Measurements from ENCODE around the gene CTNND2. TPM values are rescaled to one million over a fixed set of nuclear protein-coding genes. Genes with fewer than 3 reads are reported as not detected.

Gene CTNND2
- total RNA-seq, 4 donors from 2014 or later = 1.3 to 2.5 (median 2.1) TPM

GRCh38 chr5:11801061-11801460 is 103.2 kb downstream of the CTNND2 start:
- TF ChIP-seq POLR2AphosphoS5 (IDR thresholded peaks at IDR 0.05) = no peak
- no peak for TF ChIP-seq POLR2A (IDR thresholded peaks at IDR 0.05; ENCODE audit: low read depth)
- no peak for TF ChIP-seq CTCF (IDR thresholded peaks at IDR 0.05)
- no peak for TF ChIP-seq EP300 (IDR thresholded peaks at IDR 0.05)
- 87% methylated on average over 2 of the region's 2 CpGs for WGBS
- H3K4me3 ChIP-seq = no peak overlapping the region
- no peaks in the 10 kb centered on the region for H3K36me3 ChIP-seq
- no peaks in the 10 kb centered on the region for H3K4me1 ChIP-seq
- H3K9me3 ChIP-seq = no peaks in the 10 kb centered on the region
- H3K27me3 ChIP-seq = no peaks in the 10 kb centered on the region
- no peak overlapping the region for H3K27ac ChIP-seq (replicated peaks in 1 of 4)
- intact Hi-C loops (cut with DNase I) = no loop called here
- DNase-seq (ENCODE audit: extremely low spot score) = no peak

GRCh38 chr5:11797132-11797531 is 107.1 kb downstream of the CTNND2 start:
- intact Hi-C loops (cut with DNase I) = no loop called here
- no peaks in the 10 kb centered on the region for H3K9me3 ChIP-seq
- H3K27me3 ChIP-seq = no peaks in the 10 kb centered on the region
- H3K36me3 ChIP-seq = no peaks in the 10 kb centered on the region
- H3K27ac ChIP-seq (replicated peaks in 1 of 4) = no peak overlapping the region
- no peak for DNase-seq (ENCODE audit: extremely low spot score)
- peaks cover 0 to under 1% (median 0%) of the 10 kb centered on the region in 4 donors for H3K4me1 ChIP-seq
- no peak overlapping the region for H3K4me3 ChIP-seq
- TF ChIP-seq CTCF (IDR thresholded peaks at IDR 0.05) (no peak), EP300 (IDR thresholded peaks at IDR 0.05) (no peak), POLR2AphosphoS5 (IDR thresholded peaks at IDR 0.05) (no peak), POLR2A (IDR thresholded peaks at IDR 0.05; ENCODE audit: low read depth) (no peak)
- 52% methylated on average over 4 of the region's 4 CpGs for WGBS

GRCh38 chr5:11793396-11793795 is 110.8 kb downstream of the CTNND2 start:
- TF ChIP-seq CTCF (IDR thresholded peaks at IDR 0.05) = no peak
- no peak for TF ChIP-seq EP300 (IDR thresholded peaks at IDR 0.05)
- no peak for TF ChIP-seq POLR2A (IDR thresholded peaks at IDR 0.05; ENCODE audit: low read depth)
- TF ChIP-seq POLR2AphosphoS5 (IDR thresholded peaks at IDR 0.05) = no peak
- intact Hi-C loops (cut with DNase I) = no loop called here
- WGBS = 40% methylated on average over 1 of the region's 1 CpG
- no peaks in the 10 kb centered on the region for H3K36me3 ChIP-seq
- DNase-seq (ENCODE audit: extremely low spot score) = no peak
- no peak overlapping the region for H3K27ac ChIP-seq (replicated peaks in 1 of 4)
- H3K9me3 ChIP-seq = no peaks in the 10 kb centered on the region
- peaks cover 0 to 4% (median 0%) of the 10 kb centered on the region in 4 donors for H3K4me1 ChIP-seq
- H3K4me3 ChIP-seq = no peak overlapping the region
- no peaks in the 10 kb centered on the region for H3K27me3 ChIP-seq

GRCh38 chr5:11792621-11793020 is 111.6 kb downstream of the CTNND2 start:
- H3K4me3 ChIP-seq = no peak overlapping the region
- intact Hi-C loops (cut with DNase I) = no loop called here
- no peak overlapping the region for H3K27ac ChIP-seq (replicated peaks in 1 of 4)
- 45% methylated on average over 3 of the region's 3 CpGs for WGBS
- no peaks in the 10 kb centered on the region for H3K9me3 ChIP-seq
- H3K36me3 ChIP-seq = no peaks in the 10 kb centered on the region
- no peaks in the 10 kb centered on the region for H3K27me3 ChIP-seq
- DNase-seq (ENCODE audit: extremely low spot score) = no peak
- peaks cover 0 to 4% (median 0%) of the 10 kb centered on the region in 4 donors for H3K4me1 ChIP-seq
- no peak for TF ChIP-seq CTCF (IDR thresholded peaks at IDR 0.05)
- no peak for TF ChIP-seq POLR2AphosphoS5 (IDR thresholded peaks at IDR 0.05)

GRCh38 chr5:11791792-11792191 is 112.5 kb downstream of the CTNND2 start:
- TF ChIP-seq CTCF (IDR thresholded peaks at IDR 0.05) (no peak), POLR2AphosphoS5 (IDR thresholded peaks at IDR 0.05) (no peak), POLR2A (IDR thresholded peaks at IDR 0.05; ENCODE audit: low read depth) (no peak), EP300 (IDR thresholded peaks at IDR 0.05) (no peak)
- Histone ChIP-seq H3K27me3 (no peaks in the 10 kb centered on the region), H3K4me1 (peaks cover 0 to 4% (median 0%) of the 10 kb centered on the region in 4 donors), H3K9me3 (no peaks in the 10 kb centered on the region), H3K4me3 (no peak overlapping the region), H3K36me3 (no peaks in the 10 kb centered on the region), H3K27ac (replicated peaks in 1 of 4) (no peak overlapping the region)
- no peak for DNase-seq (ENCODE audit: extremely low spot score)
- 61% methylated on average over 1 of the region's 1 CpG for WGBS
- intact Hi-C loops (cut with DNase I) = no loop called here

Measured in esophagus muscularis mucosa (tissue), 4 donors.